Activated CD8-positive, alpha-beta memory T cell treated with anti-CD3 and anti-CD28 coated beads for 48 hours (primary cell): Measurements from ENCODE around the gene POU2F2.
A peak's percentile ranks its signal among the peaks of the same experiment; 100 is the strongest.

ENCODE experiments used
- DNase-seq, 3 experiments: peaks; one replicate each; pipeline ENCODE4 v3.0.0-alpha.2; 2020; ENCODE audit warnings: low read depth in 2 of 3, low spot score in 2 of 3

Gene POU2F2

DNA sequence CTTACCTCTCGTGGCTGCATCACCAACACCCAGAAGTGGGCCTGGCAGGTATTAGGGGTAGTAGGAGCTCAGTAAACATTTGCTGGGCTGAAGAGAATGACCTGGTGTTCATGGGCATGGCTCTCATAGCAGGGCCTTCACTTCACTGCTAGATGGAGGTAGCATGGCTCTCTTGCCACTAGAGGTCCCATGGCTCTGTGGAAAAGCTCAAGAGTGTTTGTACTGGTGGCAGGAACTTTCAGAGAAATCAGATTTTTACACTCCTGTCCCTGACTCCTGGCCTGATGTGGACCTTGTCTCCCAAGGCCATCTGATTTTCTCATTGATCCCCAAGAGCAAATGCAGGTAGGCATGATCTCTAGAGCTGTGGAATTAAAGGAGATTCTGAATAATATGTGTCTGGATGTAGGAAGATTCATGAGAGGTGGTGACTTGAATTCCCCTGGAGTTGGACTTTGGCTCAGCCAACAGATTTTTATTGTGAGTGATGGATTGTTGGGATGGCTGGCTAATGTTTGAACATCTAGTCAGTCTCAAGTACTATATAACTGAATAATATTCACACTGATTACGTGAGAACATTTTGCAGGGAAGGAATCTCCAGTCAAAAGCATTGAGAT is 50.6 kb downstream of the POU2F2 start:
- DNase-seq, result no peak

DNA sequence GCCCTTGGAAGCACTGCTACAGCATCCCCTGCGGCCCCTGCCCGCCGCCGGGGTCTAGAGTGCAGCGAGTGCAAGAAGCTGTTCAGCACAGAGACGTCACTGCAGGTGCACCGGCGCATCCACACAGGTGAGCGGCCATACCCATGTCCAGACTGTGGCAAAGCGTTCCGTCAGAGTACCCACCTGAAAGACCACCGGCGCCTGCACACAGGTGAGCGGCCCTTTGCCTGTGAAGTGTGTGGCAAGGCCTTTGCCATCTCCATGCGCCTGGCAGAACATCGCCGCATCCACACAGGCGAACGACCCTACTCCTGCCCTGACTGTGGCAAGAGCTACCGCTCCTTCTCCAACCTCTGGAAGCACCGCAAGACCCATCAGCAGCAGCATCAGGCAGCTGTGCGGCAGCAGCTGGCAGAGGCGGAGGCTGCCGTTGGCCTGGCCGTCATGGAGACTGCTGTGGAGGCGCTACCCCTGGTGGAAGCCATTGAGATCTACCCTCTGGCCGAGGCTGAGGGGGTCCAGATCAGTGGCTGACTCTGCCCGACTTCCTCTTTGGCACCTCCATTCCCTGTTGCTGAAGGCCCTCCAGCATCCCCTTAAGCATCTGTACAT is 51.4 kb downstream of the POU2F2 start:
- DNase-seq, result no peak

DNA sequence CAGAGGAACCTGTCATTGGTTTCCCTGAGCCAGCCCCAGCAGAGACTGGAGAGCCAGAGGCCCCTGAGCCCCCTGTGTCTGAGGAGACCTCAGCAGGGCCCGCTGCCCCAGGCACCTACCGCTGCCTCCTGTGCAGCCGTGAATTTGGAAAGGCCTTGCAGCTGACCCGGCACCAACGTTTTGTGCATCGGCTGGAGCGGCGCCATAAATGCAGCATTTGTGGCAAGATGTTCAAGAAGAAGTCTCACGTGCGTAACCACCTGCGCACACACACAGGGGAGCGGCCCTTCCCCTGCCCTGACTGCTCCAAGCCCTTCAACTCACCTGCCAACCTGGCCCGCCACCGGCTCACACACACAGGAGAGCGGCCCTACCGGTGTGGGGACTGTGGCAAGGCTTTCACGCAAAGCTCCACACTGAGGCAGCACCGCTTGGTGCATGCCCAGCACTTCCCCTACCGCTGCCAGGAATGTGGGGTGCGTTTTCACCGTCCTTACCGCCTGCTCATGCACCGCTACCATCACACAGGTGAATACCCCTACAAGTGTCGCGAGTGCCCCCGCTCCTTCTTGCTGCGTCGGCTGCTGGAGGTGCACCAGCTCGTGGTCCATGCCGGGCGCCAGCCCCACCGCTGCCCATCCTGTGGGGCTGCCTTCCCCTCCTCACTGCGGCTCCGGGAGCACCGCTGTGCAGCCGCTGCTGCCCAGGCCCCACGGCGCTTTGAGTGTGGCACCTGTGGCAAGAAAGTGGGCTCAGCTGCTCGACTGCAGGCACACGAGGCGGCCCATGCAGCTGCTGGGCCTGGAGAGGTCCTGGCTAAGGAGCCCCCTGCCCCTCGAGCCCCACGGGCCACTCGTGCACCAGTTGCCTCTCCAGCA is 52.1 kb downstream of the POU2F2 start:
- no peak for DNase-seq

DNA sequence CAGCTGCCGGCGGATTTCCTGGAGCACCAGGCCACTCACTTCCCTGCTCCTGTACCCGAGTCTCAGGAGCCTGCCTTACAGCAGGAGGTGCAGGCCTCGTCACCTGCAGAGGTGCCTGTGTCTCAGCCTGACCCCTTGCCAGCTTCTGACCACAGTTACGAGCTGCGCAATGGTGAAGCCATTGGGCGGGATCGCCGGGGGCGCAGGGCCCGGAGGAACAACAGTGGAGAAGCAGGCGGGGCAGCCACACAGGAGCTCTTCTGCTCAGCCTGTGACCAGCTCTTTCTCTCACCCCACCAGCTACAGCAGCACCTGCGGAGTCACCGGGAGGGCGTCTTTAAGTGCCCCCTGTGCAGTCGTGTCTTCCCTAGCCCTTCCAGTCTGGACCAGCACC is 53.0 kb downstream of the POU2F2 start:
- no peak for DNase-seq

DNA sequence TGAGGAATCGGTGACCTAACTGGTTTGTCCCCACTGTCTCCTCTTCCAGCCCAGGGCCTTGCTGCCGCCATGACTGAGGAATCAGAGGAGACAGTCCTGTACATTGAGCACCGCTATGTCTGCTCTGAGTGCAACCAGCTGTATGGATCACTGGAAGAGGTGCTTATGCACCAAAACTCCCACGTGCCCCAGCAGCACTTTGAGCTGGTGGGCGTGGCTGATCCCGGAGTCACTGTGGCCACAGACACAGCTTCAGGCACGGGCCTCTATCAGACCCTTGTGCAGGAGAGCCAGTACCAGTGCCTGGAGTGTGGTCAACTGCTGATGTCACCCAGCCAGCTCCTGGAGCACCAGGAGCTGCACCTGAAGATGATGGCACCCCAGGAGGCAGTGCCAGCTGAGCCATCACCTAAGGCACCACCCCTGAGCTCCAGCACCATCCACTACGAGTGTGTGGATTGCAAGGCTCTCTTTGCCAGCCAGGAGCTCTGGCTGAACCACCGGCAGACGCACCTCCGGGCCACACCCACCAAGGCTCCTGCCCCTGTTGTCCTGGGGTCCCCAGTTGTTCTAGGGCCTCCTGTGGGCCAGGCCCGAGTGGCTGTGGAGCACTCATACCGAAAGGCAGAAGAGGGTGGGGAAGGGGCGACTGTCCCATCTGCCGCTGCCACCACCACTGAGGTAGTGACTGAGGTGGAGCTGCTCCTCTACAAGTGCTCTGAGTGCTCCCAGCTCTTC is 53.5 kb downstream of the POU2F2 start:
- DNase-seq, result no peak

DNA sequence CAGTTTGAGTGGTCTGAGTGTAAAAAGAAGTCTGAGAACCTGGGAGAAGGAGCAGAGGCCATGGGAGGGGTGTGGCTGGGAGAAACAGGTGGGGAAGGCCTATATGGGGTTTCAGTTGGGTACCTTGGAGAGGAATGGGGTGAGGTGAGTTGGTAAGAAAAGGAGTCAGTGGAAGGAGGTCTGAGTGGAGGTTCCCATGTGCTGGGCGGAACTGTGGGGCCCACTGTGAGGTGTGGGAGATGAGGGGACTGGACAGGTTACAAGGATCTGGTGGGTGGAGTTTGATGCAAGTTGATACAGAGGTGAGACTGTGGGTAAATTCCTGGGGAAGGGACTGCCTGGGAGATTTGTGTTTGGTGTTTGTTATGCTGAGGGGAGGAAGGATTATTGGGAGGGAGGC is 54.2 kb downstream of the POU2F2 start:
- no peak for DNase-seq

DNA sequence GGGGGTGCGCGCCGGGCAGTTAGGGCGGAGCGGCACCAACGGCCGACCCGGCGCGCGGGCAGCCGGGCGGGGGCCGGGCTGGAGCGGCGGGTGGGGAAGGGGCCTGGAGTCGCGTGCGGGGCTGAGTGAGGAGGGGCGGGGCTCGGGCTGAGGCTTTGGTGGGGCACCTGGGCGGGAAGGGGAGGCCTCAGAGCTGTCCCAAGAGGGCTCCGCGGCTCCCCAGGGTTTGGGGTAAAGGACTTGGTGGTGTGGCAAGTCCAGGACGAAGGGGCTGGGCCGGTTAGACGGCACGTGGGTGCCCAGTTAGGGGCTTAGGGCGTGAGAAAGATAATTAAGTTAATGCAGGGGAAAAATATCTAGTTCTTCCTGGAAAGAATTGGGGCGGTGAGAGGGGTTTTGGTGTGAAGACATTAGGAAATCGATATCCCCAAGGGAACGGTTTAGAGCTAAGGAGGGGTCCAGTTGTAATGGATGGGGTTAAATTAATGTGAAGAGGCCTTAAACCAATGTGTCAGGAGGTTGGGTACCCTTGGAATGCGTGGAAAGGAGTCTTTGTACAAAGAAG is 55.8 kb downstream of the POU2F2 start:
- DNase-seq, result peak in 1 of 3 experiments; percentile 18

DNA sequence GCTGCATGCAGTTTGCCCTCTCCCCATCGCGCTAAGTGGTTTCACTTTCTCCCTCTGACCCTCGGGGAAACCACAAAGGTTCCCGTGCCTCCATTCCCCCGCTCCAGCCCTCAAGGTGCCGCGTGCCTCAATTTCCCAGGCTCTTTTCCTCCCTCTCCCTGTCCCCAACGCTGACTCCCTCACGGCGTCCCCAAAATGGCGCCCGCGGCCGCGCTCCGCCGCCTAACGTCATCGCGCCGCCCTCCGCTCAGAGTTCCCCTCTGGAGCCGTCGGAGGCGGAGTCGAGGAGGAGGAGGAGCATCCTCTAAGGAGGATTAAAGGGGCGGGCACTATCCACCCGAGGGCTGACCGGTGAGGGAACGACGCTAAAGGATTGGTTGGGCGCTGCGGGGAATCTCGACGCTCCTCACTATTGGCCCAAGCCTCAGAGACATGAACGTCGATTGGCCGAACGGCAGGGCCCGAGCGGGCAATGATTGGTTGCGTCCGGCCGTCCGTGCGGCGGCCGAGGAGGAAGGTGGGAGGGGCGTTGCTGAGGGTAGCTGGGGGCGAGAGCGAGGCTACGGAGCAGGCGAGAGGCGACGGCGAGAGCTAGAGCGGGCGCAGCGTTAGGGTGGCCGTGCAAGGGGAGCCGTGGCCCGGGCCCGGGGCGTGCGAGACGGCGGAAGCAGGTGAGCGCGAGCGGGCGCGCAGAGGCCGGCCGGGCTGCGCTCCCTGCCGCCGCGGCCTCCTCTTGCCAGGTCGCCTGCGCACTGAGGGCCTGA is 56.4 kb downstream of the POU2F2 start, which contains the start of gene ZNF574:
Gene ZNF574, plus strand, starts transcription at position 551 of the 764 bp plus-strand sequence. CDS start 2,441 bp downstream, outside the sequence.
- peak; percentile 81 to 92 (median 89) for DNase-seq

DNA sequence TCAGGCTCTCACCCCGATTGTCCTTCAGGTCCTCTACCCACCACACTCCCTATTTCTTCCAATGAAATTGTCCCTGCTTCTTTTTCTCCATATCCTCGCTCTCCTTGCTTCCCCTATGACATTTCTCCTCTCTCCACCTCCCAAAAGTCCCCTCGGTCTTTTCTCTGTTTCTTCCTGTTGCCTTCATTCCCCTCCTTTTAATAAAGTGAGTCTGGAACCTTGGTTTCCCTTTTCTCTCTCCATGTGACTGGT is 57.0 kb downstream of the POU2F2 start:
- no peak for DNase-seq

DNA sequence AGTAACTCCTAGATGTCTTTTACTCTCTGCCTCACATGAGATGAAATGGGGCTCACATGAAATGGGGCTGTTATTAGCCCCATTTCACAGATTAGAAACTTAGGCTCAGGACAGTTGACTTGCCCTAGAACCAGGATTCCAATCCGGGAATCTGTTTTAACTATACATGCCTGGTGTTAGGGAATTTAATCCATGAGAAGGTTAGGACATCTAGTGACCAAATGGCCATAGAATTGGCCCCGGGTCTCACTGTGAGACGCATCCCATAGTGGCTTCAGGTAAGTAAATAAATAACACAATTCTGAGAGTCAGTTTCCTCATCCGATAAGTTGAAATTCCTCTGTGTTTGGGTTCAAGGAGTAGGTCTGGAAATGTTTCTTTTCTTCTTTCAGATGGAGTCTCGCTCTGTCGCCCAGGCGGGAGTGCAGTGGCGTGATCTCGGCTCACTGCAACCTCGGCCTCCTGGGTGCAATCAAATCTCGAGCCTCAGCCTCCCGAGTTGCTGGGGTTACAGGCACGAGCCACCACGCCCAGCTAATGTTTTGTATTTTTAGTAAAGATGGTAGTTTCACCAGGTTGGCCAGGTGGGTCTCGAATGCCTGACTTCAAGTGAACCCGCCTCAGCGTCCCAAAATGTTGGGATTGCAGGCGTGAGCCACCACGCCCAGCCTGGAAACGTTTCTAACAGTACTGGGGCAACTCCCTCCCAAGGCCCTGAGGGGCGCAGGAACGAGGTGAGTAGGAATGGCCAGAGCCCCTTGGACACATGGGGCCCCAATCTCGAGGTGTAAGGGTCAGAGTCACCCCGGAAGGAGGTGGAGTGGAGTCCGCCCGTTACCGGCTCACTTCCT is 57.5 kb downstream of the POU2F2 start:
- peak in 1 of 3 experiments; percentile 18 for DNase-seq

DNA sequence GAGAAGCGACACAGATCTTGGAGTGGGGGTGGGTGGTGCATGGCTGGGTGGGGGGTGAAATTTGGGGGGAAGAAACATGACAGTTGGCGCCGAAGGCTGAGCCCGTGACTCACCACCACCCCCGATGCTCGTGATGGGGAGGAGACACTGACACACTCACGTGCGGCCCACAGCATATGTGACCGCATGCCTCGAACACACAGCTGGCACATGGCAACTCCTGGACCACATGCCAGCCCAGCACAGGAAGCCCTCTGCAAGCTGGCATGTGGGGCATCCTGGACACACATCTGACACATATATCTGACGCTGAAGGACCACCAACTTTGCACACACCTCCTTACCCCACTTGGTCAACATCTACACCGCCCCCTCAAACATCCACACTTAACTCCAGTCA is 61.0 kb downstream of the POU2F2 start:
- no peak for DNase-seq

DNA sequence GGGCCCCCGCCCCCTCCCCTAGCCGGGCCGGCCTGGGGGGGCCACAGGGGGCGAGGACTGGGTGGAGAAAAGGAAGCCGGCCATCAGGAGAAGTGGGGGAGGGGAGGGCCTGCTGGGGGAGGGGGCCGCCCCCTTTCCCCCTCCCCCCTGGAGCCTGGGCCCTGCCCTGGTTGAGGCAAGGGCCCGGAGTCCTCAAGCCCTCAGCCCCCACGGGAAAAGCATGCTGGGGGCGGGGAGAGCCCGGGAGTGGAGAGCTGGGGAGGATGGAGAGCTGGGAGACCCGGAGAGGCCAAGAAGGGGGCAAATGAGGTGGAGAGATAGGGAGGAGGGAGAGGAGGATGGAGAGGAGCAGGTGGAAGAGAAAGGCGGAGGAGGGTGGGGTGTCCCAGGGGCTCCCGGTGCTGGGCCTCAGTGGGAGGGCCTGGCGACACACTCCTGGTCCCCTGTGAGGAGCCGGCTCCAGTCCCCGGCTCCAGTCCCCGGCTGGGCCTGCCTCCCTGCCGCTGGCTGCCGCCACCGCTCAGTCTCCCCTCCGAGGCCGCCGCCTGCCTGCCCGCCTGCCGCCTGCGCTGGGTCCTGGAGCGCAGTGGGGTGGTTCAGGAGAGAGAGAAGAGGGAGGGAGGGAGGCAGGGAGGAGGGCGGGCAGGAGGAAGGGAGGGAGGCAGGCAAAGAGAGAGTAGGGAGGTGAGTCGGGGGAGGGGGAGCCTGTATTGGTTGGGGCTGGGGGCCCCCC is 62.5 kb downstream of the POU2F2 start, which contains the start of gene GRIK5:
Gene GRIK5, minus strand, starts transcription at position 588 of the 733 bp plus-strand sequence. CDS start 4,436 bp downstream, outside the sequence.
- no peak for DNase-seq

DNA sequence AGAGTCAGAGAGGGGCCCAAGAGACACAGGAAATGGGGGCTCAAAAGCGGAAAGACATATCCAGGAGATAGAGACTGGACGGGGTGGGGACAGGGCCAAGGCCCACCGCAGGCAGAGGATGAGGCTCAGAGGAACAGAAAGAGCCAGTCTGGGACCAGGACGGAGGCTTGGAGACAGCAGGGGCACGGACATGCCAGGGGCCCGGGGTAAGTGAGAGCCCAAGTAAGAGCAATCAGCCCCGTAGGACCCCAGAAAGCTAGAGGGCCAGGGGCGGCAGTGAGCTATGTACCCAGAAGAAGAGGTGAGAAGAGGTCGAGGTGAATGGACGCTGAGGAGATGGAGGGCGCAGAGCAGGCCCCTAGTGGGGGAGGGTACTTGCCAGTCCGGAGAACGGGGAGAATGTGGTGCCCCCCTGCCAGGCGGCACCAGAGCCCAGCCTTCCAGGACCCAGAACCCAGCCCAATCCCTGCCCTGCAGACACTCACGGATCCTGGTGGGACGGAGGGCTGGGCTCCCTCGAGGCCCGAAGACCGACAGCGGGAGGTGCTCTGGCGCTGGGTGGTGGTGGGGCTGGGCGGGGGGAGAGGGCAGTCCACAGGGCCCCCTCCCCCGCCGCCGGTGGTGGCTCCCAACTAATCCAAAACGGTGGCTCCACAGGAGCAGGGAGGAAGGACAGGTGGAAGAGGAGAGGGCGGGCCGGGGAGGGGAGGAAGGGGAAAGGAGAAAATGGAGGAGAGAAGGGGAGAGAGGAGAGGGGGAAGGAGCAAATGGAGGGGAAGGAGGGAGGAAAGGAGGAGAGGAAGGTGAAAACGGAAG is 63.3 kb downstream of the POU2F2 start:
- DNase-seq, result no peak

DNA sequence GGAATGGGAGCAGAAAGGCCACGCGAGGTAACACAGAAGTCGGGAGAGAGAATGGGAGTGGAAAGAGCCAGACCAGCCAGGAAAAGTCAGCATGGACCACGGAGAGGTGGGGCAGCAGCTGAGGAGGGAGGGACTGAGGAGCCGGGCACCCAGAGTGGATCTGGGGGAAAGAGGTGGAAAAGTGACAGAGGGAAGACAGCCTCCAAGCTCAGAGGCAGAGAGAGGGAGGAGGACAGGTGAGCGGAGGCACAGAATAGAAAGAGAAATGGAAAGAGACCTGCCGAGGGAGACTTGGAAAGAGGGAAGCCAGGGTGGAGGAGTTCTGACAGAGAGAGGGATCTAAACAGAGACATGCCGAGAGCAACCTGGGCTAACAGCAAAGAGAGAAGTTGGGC is 63.9 kb downstream of the POU2F2 start:
- DNase-seq, result no peak

DNA sequence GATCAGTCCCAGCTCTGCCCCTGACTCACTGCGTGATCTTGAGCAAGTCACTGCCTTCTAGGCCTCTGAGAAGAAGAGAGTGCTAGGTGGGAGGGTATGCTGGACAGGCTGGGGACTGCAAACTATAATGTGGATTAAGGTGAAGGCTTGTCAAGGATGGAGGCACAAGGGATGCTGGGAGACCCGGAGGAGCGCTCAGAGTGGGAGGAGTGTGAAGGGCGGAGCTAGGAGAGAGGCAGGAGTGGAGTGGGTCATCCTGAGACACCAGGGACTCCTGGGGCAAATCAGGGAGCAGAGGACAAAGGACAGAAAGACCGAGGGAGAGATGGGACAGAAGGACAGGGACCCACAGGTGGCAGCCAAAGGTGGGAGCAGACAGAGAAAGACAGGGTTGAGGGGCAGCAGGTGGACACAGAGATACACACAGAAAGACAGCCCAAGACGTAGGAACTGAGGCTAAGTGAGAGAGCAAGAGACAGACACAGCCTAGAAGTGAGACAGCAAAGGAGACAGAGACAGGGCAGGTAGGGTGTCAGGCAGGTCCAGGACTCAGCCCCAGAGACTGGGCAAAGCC is 64.8 kb downstream of the POU2F2 start:
- DNase-seq, result no peak

DNA sequence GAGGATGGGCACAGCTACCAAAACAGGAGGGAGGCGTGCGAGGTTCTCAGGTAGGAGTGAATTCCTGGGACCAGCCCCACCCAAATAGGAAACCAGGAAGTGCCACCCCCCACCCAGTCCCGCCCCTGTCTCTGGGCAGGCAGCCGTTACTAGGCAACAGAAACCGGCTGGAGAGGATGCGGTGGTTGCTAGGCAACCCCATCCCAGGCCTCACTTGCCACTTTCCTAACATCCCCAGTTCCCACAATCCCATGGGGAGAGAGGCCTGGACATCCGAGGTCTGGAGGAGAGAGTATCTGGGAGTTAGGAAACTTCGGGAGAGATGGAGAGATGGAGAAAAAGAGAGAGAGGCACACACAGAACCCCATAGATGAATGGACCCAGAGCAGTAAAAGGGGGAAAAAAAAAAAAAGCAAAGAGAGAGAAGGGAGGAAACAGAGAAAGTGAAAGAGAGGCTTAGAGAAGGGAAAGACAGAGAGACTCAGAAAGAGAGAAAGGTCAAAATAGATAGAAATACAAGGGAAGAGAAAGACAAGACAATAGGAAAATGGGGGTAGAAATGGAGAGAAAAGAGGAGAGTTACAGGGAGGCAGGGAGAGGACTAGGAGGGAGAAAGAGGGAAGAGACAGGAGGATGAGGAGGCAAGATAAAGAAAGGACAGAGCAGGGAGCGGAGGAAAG is 66.0 kb downstream of the POU2F2 start:
- no peak for DNase-seq

DNA sequence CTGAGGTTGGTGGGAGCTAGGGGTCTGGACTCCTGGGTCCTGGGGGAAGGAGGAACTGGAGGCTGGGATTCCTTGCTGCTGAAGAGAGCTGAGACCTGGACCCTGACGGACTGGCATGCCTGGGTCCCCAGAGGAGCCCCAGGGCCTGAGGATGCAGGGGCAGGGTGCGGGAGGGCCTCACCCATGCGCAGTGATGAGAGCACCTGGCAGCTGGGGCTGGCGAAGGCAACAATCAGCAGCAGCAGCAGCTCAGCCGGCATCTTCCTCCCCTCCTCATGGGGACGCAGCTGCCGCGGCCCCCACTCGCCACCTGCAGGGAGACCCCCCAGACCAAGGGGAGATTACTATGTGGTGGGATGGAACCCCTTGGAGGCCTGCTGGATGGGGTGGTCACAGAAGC is 66.7 kb downstream of the POU2F2 start:
- DNase-seq, result no peak
